OCI-LY7 (cell line): Measurements from ENCODE around the gene UTS2R. TPM values are rescaled to one million over a fixed set of nuclear protein-coding genes. Genes with fewer than 3 reads are reported as not detected.

ENCODE experiments used
- BruUV-seq: library from RNA; stranded (reverse); fragments of 400-500 nt; replicated peaks from 2 replicates; lab custom pipeline; 2021; lab: Mats Ljungman, UMichigan
- CTCF ChIA-PET: fragments of 300-600 bp; sonication (Branson Sonifier 250); formaldehyde crosslinking; loops from one replicate; lab custom pipeline; 2022; ENCODE audit warnings: antibody characterized with exemption; ENCODE audit not compliant: unreplicated experiment; lab: Charles Lee
- POLR2A ChIA-PET: fragments of 300-600 bp; sonication (Branson Sonifier 250); formaldehyde crosslinking; loops from one replicate; lab custom pipeline; 2022; ENCODE audit warnings: antibody characterized with exemption; lab: Charles Lee
- DNase-seq: peaks from one replicate; pipeline ENCODE4 v3.0.0-alpha.2; 2015; ENCODE audit warnings: low spot score
- H2AFZ ChIP-seq: fragments of 200-600 bp; sonication (generic), shearing (Covaris generic); 2 replicates; pipeline ENCODE4 v1.6.1; 2014; ENCODE audit warnings: mild to moderate bottlenecking, antibody characterized with exemption, low read length, moderate library complexity
- H3K27ac ChIP-seq: fragments of 200-600 bp; sonication (generic); 2 replicates; pipeline ENCODE4 v1.5.1; 2014; ENCODE audit warnings: mixed run types, low read depth, mild to moderate bottlenecking, moderate library complexity, low read length, inconsistent platforms; ENCODE audit not compliant: poor library complexity, severe bottlenecking
- H3K36me3 ChIP-seq: fragments of 200-600 bp; sonication (generic); 2 replicates; pipeline ENCODE4 v1.6.1; 2014; ENCODE audit warnings: mild to moderate bottlenecking, antibody characterized with exemption, low read length, moderate library complexity, mixed read lengths; ENCODE audit not compliant: insufficient read depth
- H3K4me1 ChIP-seq: fragments of 200-600 bp; sonication (generic); 2 replicates; pipeline ENCODE4 v1.5.1; 2014; ENCODE audit warnings: mild to moderate bottlenecking, low read length; ENCODE audit not compliant: insufficient read depth, poor library complexity, severe bottlenecking
- H3K4me2 ChIP-seq: fragments of 200-600 bp; sonication (generic); 2 replicates; pipeline ENCODE4 v1.6.1; 2014; ENCODE audit warnings: mild to moderate bottlenecking, low read length
- H3K4me3 ChIP-seq: fragments of 200-600 bp; sonication (generic); 2 replicates; pipeline ENCODE4 v1.5.1; 2014; ENCODE audit warnings: mild to moderate bottlenecking, low read depth, low read length; ENCODE audit not compliant: poor library complexity, severe bottlenecking
- H3K79me2 ChIP-seq: fragments of 200-600 bp; sonication (generic); 2 replicates; pipeline ENCODE4 v1.6.1; 2016; ENCODE audit warnings: low read depth, mild to moderate bottlenecking, low read length, moderate library complexity, mixed read lengths; ENCODE audit not compliant: insufficient read depth
- H3K9me2 ChIP-seq: fragments of 200-600 bp; sonication (generic); 2 replicates; pipeline ENCODE4 v1.6.1; 2016; ENCODE audit warnings: mild to moderate bottlenecking, low read length, mixed read lengths; ENCODE audit not compliant: insufficient read depth
- H3K9me3 ChIP-seq: fragments of 200-600 bp; sonication (generic); 2 replicates; pipeline ENCODE4 v1.6.1; 2014; ENCODE audit warnings: mild to moderate bottlenecking, mixed run types, low read length, mixed read lengths
- H4K20me1 ChIP-seq: fragments of 200-600 bp; sonication (generic); 2 replicates; pipeline ENCODE4 v1.6.1; 2014; ENCODE audit warnings: mild to moderate bottlenecking, antibody characterized with exemption, low read length, moderate library complexity, mixed read lengths; ENCODE audit not compliant: insufficient read depth
- CTCF ChIP-seq: fragments of 200-600 bp; sonication (generic); conservative IDR thresholded peaks from 2 replicates; pipeline ENCODE4 v1.5.1; 2014; ENCODE audit warnings: mild to moderate bottlenecking, antibody characterized with exemption, low read length, moderate library complexity, mixed read lengths
- EZH2phosphoT487 ChIP-seq: fragments of 200-600 bp; sonication (generic); IDR thresholded peaks from 2 replicates; pipeline ENCODE4 v1.6.1; 2018; ENCODE audit warnings: low read depth, borderline replicate concordance, mild to moderate bottlenecking, mixed run types, antibody characterized with exemption, low read length, moderate library complexity, mixed read lengths
- intact Hi-C: fragments of 100-400 bp; cut with micrococcal nuclease; formaldehyde crosslinking; loops from one replicate; pipeline ENCODE4 v1.10.0; 2022; ENCODE audit not compliant: unreplicated experiment
- total RNA-seq, 2 experiments: library from RNA; depleted of rRNA in 1 of 2; stranded (reverse); fragments of >200 nt in 1 of 2; shearing (Covaris generic) in 1 of 2; gene quantifications; 2 replicates each; pipeline ENCODE4 v1.2.3, GENCODE V29; 2014 to 2022

The UTS2R gene
- total RNA-seq, 2 experiments from 2014 or later: 17.4 to 36.3 TPM

GRCh38 chr17:82406131-82406671 lies 34.6 kb downstream of the UTS2R start:
- ChIA-PET POLR2A (no interaction called here), CTCF (no interaction called here)
- no peak overlapping the region for H3K4me3 ChIP-seq
- no TSS peak for BruUV-seq
- no peak for DNase-seq
- H4K20me1 ChIP-seq: no peaks in the 10 kb centered on the region
- H3K79me2 ChIP-seq: no peaks in the 10 kb centered on the region
- H3K4me1 ChIP-seq: peaks cover 29% of the 10 kb centered on the region
- no peaks in the 10 kb centered on the region for H3K9me2 ChIP-seq
- intact Hi-C loops: no loop called here
- H3K27ac ChIP-seq: no peak overlapping the region
- H2AFZ ChIP-seq: no peak overlapping the region
- no peaks in the 10 kb centered on the region for H3K9me3 ChIP-seq
- H3K4me2 ChIP-seq: no peak overlapping the region
- TF ChIP-seq EZH2phosphoT487: no peak
- TF ChIP-seq CTCF: no peak
- H3K36me3 ChIP-seq: peaks cover 56% of the 10 kb centered on the region

GRCh38 chr17:82407255-82407654 lies 35.7 kb downstream of the UTS2R start:
- H3K27ac ChIP-seq: no peak overlapping the region
- no peak overlapping the region for H2AFZ ChIP-seq
- peaks cover 21% of the 10 kb centered on the region for H3K4me1 ChIP-seq
- no peaks in the 10 kb centered on the region for H3K9me3 ChIP-seq
- H3K4me2 ChIP-seq: no peak overlapping the region
- no peaks in the 10 kb centered on the region for H3K79me2 ChIP-seq
- no peaks in the 10 kb centered on the region for H4K20me1 ChIP-seq
- ChIA-PET CTCF (no interaction called here), POLR2A (interaction anchor here (0.6 to 0.9 kb wide), 4 partner anchors 10 to 358 kb away, joined by 3 to 7 read pairs (median 4); no protein-coding TSS in a partner anchor)
- BruUV-seq: no TSS peak
- H3K9me2 ChIP-seq: no peaks in the 10 kb centered on the region
- intact Hi-C loops: no loop called here
- H3K36me3 ChIP-seq: peaks cover 46% of the 10 kb centered on the region
- DNase-seq: no peak
- H3K4me3 ChIP-seq: no peak overlapping the region
- TF ChIP-seq EZH2phosphoT487: no peak
- TF ChIP-seq CTCF: no peak

- H3K9me3 ChIP-seq: no peaks in the 10 kb centered on the region
- no peak overlapping the region for H3K27ac ChIP-seq
- peaks cover 34% of the 10 kb centered on the region for H3K36me3 ChIP-seq
- no peaks in the 10 kb centered on the region for H3K79me2 ChIP-seq
- H3K4me1 ChIP-seq: peaks cover 10% of the 10 kb centered on the region
- no peak for DNase-seq
- no peak overlapping the region for H2AFZ ChIP-seq
- intact Hi-C loops: no loop called here
- ChIA-PET POLR2A (no interaction called here), CTCF (no interaction called here)
- no peaks in the 10 kb centered on the region for H3K9me2 ChIP-seq
- BruUV-seq: no TSS peak
- H3K4me3 ChIP-seq: no peak overlapping the region
- H3K4me2 ChIP-seq: no peak overlapping the region
- H4K20me1 ChIP-seq: no peaks in the 10 kb centered on the region
- TF ChIP-seq EZH2phosphoT487: no peak
- no peak for TF ChIP-seq CTCF
Measured at GRCh38 chr17:82408288-82408937, 36.8 kb downstream of the UTS2R start.
